K562 (cell line): ENCODE data around the gene AVPR1B. TPM values are rescaled to one million over a fixed set of nuclear protein-coding genes. Genes with fewer than 3 reads are reported as not detected.
A peak's percentile ranks its signal among the peaks of the same experiment; 100 is the strongest.

Experiments
- ARID1B ChIP-seq: fragments of 450-650 bp; IDR thresholded peaks from 2 replicates; pipeline ENCODE4 v1.6.1; 2016; ENCODE audit warnings: antibody characterized with exemption, mild to moderate bottlenecking, inconsistent platforms
- CCAR2 ChIP-seq: fragments of 200-400 bp; formaldehyde crosslinking; IDR thresholded peaks from 2 replicates; pipeline ENCODE4 v1.6.1; 2017; ENCODE audit warnings: mild to moderate bottlenecking, low read depth, low read length
- CREB1 ChIP-seq, 2 experiments: sonication (generic) in 1 of 2; formaldehyde crosslinking in 1 of 2; IDR thresholded peaks; 2 replicates each; pipeline versions ENCODE4 v1.6.1 to v1.8.0; 2012 to 2022; ENCODE audit warnings: inconsistent platforms in 1 of 2, mild to moderate bottlenecking in 1 of 2, missing genetic modification reagents in 1 of 2, moderate library complexity in 1 of 2
- CTBP1 ChIP-seq: fragments of 450-650 bp; IDR thresholded peaks from 2 replicates; pipeline ENCODE4 v1.6.1; 2016; ENCODE audit warnings: borderline replicate concordance
- MAZ ChIP-seq, 2 experiments: fragments of 450-650 bp in 1 of 2; sonication (generic) in 1 of 2; formaldehyde crosslinking; IDR thresholded peaks in 1 of 2; conservative IDR thresholded peaks in 1 of 2; 2 replicates each; pipeline versions ENCODE4 v1.4.0 to v1.5.0; 2020; ENCODE audit warnings: mild to moderate bottlenecking in 1 of 2, missing genetic modification reagents in 1 of 2
- NFIC ChIP-seq: fragments of 450-650 bp; IDR thresholded peaks from 2 replicates; pipeline ENCODE4 v1.6.1; 2017; ENCODE audit warnings: mild to moderate bottlenecking, inconsistent platforms
- POLR3A ChIP-seq: IDR thresholded peaks from 2 replicates; pipeline ENCODE4 v1.6.1; 2011; ENCODE audit warnings: borderline replicate concordance, mild to moderate bottlenecking, moderate library complexity; ENCODE audit not compliant: insufficient read length, insufficient read depth; ENCODE audit errors: extremely low read depth
- PRPF4 ChIP-seq: fragments of 200-400 bp; formaldehyde crosslinking; IDR thresholded peaks from one replicate; pipeline ENCODE4 v1.6.1; 2017; ENCODE audit warnings: low read length, low read depth, mild to moderate bottlenecking; ENCODE audit not compliant: insufficient read depth, poor library complexity, severe bottlenecking
- SNIP1 ChIP-seq: fragments of 450-650 bp; IDR thresholded peaks from 2 replicates; pipeline ENCODE4 v1.7.1; 2017; ENCODE audit warnings: low read depth, mild to moderate bottlenecking
- STAG1 ChIP-seq: sonication (generic); formaldehyde crosslinking; IDR thresholded peaks from 2 replicates; pipeline ENCODE4 v1.5.0; 2020; ENCODE audit warnings: missing genetic modification reagents, borderline replicate concordance
- TAL1 ChIP-seq: fragments of 450-650 bp; IDR thresholded peaks from 2 replicates; pipeline ENCODE4 v1.6.1; 2016; ENCODE audit warnings: mild to moderate bottlenecking
- TEAD1 ChIP-seq, 2 experiments: fragments of 450-650 bp in 1 of 2; sonication (generic) in 1 of 2; formaldehyde crosslinking; IDR thresholded peaks; 2 replicates each; pipeline versions ENCODE4 v1.4.0 to v1.8.0; 2020 to 2022; ENCODE audit warnings: mild to moderate bottlenecking in 2 of 2, missing genetic modification reagents in 1 of 2
- XRCC5 ChIP-seq: fragments of 200-400 bp; formaldehyde crosslinking; IDR thresholded peaks from 2 replicates; pipeline ENCODE4 v1.6.1; 2017; ENCODE audit warnings: low read depth, mild to moderate bottlenecking, low read length
- ZEB2 ChIP-seq: fragments of 450-650 bp; IDR thresholded peaks from 2 replicates; pipeline ENCODE4 v1.6.1; 2016
- ZNF75A ChIP-seq: fragments of 450-650 bp; formaldehyde crosslinking; IDR thresholded peaks from 2 replicates; pipeline ENCODE4 v1.4.0; 2020; ENCODE audit warnings: mild to moderate bottlenecking
- ZNF77 ChIP-seq: fragments of 250-450 bp; sonication (Bioruptor Pico); IDR thresholded peaks from 2 replicates; pipeline ENCODE4 v1.5.0; 2020
- ZNF778 ChIP-seq: fragments of 450-650 bp; formaldehyde crosslinking; IDR thresholded peaks from 2 replicates; pipeline ENCODE4 v1.4.0; 2020; ENCODE audit warnings: mild to moderate bottlenecking, moderate library complexity
- ZNF830 ChIP-seq: fragments of 250-450 bp; sonication (Bioruptor Pico); IDR thresholded peaks from 2 replicates; pipeline ENCODE4 v1.5.0; 2021; ENCODE audit warnings: mild to moderate bottlenecking
- polyA plus RNA-seq, 8 experiments: library from polyadenylated mRNA; depleted of rRNA in 4 of 8; stranded (reverse) in 5 of 8; unstranded in 3 of 8; fragments of >200 nt; fragmentation: Nextera tagmentation in 2 of 8; fragmentation: Illumina TruSeq in 1 of 8; extraction: Ambion mirVana in 2 of 8; extraction: Trizol in 1 of 8; gene quantifications; 2 replicates each; pipeline versions ENCODE4 v1.2.1 to v1.2.3, GENCODE V29; 2011 to 2014; ENCODE audit warnings: inconsistent platforms in 1 of 8, missing spikeins in 1 of 8
- total RNA-seq, 7 experiments: library from RNA; depleted of rRNA in 6 of 7; stranded (reverse); fragments of >200 nt in 6 of 7; fragmentation: Illumina TruSeq in 2 of 7; extraction: Trizol in 2 of 7; gene quantifications; 2 replicates each; pipeline versions ENCODE4 v1.2.1 to v1.2.3, GENCODE V29; 2011 to 2021; ENCODE audit warnings: low replicate concordance in 1 of 7
- TF ChIP-seq, protein P1 (sequence below): fragments of 450-650 bp; IDR thresholded peaks from 2 replicates; pipeline ENCODE4 v1.6.1; 2016; ENCODE audit warnings: missing biosample characterization, missing genetic modification characterization
- TF ChIP-seq, protein P2 (sequence below): fragments of 250-450 bp; sonication (Bioruptor Pico); IDR thresholded peaks from 2 replicates; pipeline ENCODE4 v1.5.0; 2021
- TF ChIP-seq, protein P3 (sequence below): fragments of 450-650 bp; IDR thresholded peaks from 2 replicates; pipeline ENCODE4 v1.6.1; 2016; ENCODE audit warnings: mild to moderate bottlenecking

The AVPR1B gene
- total and polyA plus RNA-seq, 9 of the 15 experiments (the other 6 are each of a cell fraction or from before 2014, with no cell fraction given), result not detected

DNA sequence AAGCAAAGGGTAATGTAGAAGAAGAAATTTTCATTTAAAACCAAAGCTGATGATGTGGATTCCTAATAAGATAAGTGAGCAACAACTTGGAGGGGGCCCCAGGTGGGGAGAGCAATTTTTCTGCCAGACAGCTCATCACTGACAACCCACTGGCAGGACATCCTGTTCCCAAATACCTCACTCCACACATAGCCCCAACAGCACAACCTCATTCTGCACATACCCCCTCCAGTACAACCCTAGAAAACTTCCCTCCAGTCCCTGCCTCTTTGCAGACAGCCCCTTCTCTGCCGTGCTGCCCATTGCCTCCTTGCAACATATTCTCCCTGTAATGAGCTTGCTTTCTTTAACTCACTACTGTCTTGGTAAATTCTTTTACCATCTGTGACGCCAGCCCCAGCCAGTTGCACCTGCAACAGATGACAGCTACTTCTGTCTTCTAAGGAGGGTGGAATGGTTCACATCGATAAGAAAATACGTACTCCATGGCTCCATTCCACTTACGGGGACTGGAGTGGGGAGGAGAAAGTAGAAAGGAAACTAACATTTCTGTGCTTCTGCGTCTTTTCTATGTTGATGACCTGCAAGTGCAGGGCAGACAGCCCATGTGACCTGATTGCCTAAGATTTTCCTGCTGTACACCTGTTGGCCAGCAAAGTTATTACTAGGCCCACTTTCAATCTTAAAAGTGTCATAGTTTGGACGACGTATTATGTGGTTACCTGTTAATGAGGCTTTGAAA lies 49.5 kb downstream of the AVPR1B start (continued):
- TF ChIP-seq, protein P1, sequence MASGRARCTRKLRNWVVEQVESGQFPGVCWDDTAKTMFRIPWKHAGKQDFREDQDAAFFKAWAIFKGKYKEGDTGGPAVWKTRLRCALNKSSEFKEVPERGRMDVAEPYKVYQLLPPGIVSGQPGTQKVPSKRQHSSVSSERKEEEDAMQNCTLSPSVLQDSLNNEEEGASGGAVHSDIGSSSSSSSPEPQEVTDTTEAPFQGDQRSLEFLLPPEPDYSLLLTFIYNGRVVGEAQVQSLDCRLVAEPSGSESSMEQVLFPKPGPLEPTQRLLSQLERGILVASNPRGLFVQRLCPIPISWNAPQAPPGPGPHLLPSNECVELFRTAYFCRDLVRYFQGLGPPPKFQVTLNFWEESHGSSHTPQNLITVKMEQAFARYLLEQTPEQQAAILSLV (tag), result no peak
- TF ChIP-seq CREB1 (IDR thresholded peaks at IDR 0.05), result no peak
- peak; percentile 41; the same call in 1 of the 2 replicates for TF ChIP-seq CREB1 (CRISPR knock-in tag; IDR thresholded peaks at IDR 0.05)
- TF ChIP-seq ZEB2, result peak; percentile 27; the same call in 1 of the 2 replicates
- TF ChIP-seq NFIC, result no peak
- no peak for TF ChIP-seq ZNF75A (CRISPR knock-in tag)
- peak; percentile 34; the same call in 1 of the 2 replicates for TF ChIP-seq CTBP1
- no peak for TF ChIP-seq ZNF778
- no peak for TF ChIP-seq PRPF4
- TF ChIP-seq, protein P2, sequence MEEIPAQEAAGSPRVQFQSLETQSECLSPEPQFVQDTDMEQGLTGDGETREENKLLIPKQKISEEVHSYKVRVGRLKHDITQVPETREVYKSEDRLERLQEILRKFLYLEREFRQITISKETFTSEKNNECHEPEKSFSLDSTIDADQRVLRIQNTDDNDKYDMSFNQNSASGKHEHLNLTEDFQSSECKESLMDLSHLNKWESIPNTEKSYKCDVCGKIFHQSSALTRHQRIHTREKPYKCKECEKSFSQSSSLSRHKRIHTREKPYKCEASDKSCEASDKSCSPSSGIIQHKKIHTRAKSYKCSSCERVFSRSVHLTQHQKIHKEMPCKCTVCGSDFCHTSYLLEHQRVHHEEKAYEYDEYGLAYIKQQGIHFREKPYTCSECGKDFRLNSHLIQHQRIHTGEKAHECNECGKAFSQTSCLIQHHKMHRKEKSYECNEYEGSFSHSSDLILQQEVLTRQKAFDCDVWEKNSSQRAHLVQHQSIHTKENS, result no peak
- TF ChIP-seq TAL1, result peak; percentile 68
- no peak for TF ChIP-seq STAG1 (CRISPR knock-in tag)
- no peak for TF ChIP-seq XRCC5
- TF ChIP-seq POLR3A, result no peak
- no peak for TF ChIP-seq MAZ (CRISPR knock-in tag; conservative IDR thresholded peaks at IDR 0.05 in 1 of 2, IDR thresholded peaks at IDR 0.05 in 1 of 2)
- TF ChIP-seq SNIP1, result no peak
- peak; percentile 48 for TF ChIP-seq ARID1B
- TF ChIP-seq ZNF77 (CRISPR knock-in tag), result no peak
- no peak for TF ChIP-seq ZNF830 (CRISPR knock-in tag)
- TF ChIP-seq, protein P3, sequence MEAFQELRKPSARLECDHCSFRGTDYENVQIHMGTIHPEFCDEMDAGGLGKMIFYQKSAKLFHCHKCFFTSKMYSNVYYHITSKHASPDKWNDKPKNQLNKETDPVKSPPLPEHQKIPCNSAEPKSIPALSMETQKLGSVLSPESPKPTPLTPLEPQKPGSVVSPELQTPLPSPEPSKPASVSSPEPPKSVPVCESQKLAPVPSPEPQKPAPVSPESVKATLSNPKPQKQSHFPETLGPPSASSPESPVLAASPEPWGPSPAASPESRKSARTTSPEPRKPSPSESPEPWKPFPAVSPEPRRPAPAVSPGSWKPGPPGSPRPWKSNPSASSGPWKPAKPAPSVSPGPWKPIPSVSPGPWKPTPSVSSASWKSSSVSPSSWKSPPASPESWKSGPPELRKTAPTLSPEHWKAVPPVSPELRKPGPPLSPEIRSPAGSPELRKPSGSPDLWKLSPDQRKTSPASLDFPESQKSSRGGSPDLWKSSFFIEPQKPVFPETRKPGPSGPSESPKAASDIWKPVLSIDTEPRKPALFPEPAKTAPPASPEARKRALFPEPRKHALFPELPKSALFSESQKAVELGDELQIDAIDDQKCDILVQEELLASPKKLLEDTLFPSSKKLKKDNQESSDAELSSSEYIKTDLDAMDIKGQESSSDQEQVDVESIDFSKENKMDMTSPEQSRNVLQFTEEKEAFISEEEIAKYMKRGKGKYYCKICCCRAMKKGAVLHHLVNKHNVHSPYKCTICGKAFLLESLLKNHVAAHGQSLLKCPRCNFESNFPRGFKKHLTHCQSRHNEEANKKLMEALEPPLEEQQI, result no peak
- no peak for TF ChIP-seq CCAR2
- TF ChIP-seq TEAD1 (CRISPR knock-in tag; IDR thresholded peaks at IDR 0.05), result no peak
